Gastrocnemius medialis (tissue), 4 donors: ENCODE data around the gene PRKD1. TPM values are rescaled to one million over a fixed set of nuclear protein-coding genes. Genes with fewer than 3 reads are reported as not detected.

Source experiments
- ATAC-seq, 2 donors: fragments of 150-250 bp; one replicate each; pipeline ENCODE4 v1.9.1; 2016
- DNase-seq, 2 donors: peaks; one replicate each; pipeline ENCODE4 v3.0.0-alpha.2; 2019
- H3K27ac ChIP-seq, 4 donors: fragments of 200-600 bp; sonication (generic); 1 replicate in 1 of 4; 2 replicates in 3 of 4; pipeline ENCODE4 v1.5.1; 2016 to 2018; ENCODE audit warnings: mild to moderate bottlenecking in 2 of 4, moderate library complexity in 1 of 4
- H3K27me3 ChIP-seq, 3 donors: fragments of 200-600 bp; sonication (generic) in 2 of 3; 1 replicate in 1 of 3; 2 replicates in 2 of 3; pipeline versions ENCODE4 v1.5.1 to v1.6.0; 2016 to 2019; ENCODE audit warnings: mild to moderate bottlenecking in 1 of 3, moderate library complexity in 1 of 3
- H3K36me3 ChIP-seq, 2 donors: fragments of 200-600 bp; sonication (generic) in 1 of 2; one replicate each; pipeline ENCODE4 v1.5.1; 2017 to 2018
- H3K4me1 ChIP-seq, 2 donors: fragments of 200-600 bp; sonication (generic) in 1 of 2; one replicate each; pipeline ENCODE4 v1.5.1; 2016 to 2017; ENCODE audit warnings: mild to moderate bottlenecking in 2 of 2
- H3K4me3 ChIP-seq, 4 donors: fragments of 200-600 bp; sonication (generic) in 3 of 4; 1 replicate in 1 of 4; 2 replicates in 3 of 4; pipeline ENCODE4 v1.5.1; 2016 to 2019; ENCODE audit warnings: mild to moderate bottlenecking in 2 of 4
- H3K9me3 ChIP-seq, 3 donors: fragments of 200-600 bp; sonication (generic) in 2 of 3; 1 replicate in 1 of 3; 2 replicates in 2 of 3; pipeline ENCODE4 v1.5.1; 2016 to 2019
- POLR2A ChIP-seq, 2 donors: fragments of 450-650 bp; IDR thresholded peaks; one replicate each; pipeline ENCODE4 v1.6.1; 2017; ENCODE audit warnings: antibody characterized with exemption in 2 of 2, mild to moderate bottlenecking in 2 of 2, moderate library complexity in 2 of 2
- in situ Hi-C, 4 donors: fragments of 200-750 bp; cut with MboI; loops; one replicate each; pipeline versions ENCODE4 v1.15.0 to v1.8.0; 2017; ENCODE audit warnings: low sequenced_read_pairs in 4 of 4
- intact Hi-C: fragments of 100-400 bp; cut with DNase I; formaldehyde crosslinking; loops from one replicate; pipeline ENCODE4 v1.15.1; 2023; ENCODE audit warnings: low total_unique reads
- total RNA-seq, 4 donors: library from RNA; depleted of rRNA; stranded (reverse); fragments of >200 nt; gene quantifications; one replicate each; pipeline versions ENCODE4 v1.1.0 to v1.2.3, GENCODE V29; 2016
- TF ChIP-seq, protein P1 (sequence below), 5 experiments: fragments of 450-650 bp in 3 of 5; fragments of 200-600 bp in 2 of 5; sonication (generic) in 2 of 5; IDR thresholded peaks in 4 of 5; conservative IDR thresholded peaks in 1 of 5; 1 replicate in 4 of 5; 2 replicates in 1 of 5; pipeline ENCODE4 v1.5.1; 2016 to 2019; ENCODE audit warnings: antibody characterized with exemption in 5 of 5, mild to moderate bottlenecking in 3 of 5, moderate library complexity in 3 of 5

PRKD1 gene
- total RNA-seq, 4 donors from 2014 or later: 1.5 to 4.1 (median 1.7) TPM

DNA sequence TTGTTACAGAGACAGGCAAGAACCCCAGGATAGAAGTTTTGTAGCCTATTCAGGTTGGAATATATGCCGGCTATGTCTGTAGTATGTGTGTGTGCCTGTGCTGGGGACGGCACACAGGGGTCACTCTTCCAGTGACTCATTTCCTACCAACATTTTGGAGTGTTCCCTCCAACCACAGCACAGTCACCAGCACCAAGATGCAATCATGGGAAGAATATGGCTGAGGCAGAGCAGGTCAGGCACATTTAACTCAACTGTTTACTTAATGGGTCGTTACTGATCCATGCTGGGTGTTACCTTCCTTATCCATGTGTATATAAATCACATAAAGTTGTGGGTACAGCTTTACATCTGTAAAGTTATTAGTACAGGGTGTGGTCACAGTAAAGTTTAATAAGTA is 178.3 kb downstream of the PRKD1 start:
- intact Hi-C loops (no loop called here), in situ Hi-C loops (no loop called here)
- no peak overlapping the region for H3K4me3 ChIP-seq
- H3K27me3 ChIP-seq: no peaks in the 10 kb centered on the region
- no peak overlapping the region for H3K27ac ChIP-seq
- H3K4me1 ChIP-seq: peaks cover 6 to 12% of the 10 kb centered on the region in 2 donors
- DNase-seq (no peak), ATAC-seq (no peak)
- H3K9me3 ChIP-seq: no peaks in the 10 kb centered on the region
- TF ChIP-seq POLR2A (IDR thresholded peaks at IDR 0.05): no peak
- TF ChIP-seq, protein P1, sequence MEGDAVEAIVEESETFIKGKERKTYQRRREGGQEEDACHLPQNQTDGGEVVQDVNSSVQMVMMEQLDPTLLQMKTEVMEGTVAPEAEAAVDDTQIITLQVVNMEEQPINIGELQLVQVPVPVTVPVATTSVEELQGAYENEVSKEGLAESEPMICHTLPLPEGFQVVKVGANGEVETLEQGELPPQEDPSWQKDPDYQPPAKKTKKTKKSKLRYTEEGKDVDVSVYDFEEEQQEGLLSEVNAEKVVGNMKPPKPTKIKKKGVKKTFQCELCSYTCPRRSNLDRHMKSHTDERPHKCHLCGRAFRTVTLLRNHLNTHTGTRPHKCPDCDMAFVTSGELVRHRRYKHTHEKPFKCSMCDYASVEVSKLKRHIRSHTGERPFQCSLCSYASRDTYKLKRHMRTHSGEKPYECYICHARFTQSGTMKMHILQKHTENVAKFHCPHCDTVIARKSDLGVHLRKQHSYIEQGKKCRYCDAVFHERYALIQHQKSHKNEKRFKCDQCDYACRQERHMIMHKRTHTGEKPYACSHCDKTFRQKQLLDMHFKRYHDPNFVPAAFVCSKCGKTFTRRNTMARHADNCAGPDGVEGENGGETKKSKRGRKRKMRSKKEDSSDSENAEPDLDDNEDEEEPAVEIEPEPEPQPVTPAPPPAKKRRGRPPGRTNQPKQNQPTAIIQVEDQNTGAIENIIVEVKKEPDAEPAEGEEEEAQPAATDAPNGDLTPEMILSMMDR (IDR thresholded peaks at IDR 0.05 in 4 of 5, conservative IDR thresholded peaks at IDR 0.05 in 1 of 5): no peak
- H3K36me3 ChIP-seq: no peaks in the 10 kb centered on the region

DNA sequence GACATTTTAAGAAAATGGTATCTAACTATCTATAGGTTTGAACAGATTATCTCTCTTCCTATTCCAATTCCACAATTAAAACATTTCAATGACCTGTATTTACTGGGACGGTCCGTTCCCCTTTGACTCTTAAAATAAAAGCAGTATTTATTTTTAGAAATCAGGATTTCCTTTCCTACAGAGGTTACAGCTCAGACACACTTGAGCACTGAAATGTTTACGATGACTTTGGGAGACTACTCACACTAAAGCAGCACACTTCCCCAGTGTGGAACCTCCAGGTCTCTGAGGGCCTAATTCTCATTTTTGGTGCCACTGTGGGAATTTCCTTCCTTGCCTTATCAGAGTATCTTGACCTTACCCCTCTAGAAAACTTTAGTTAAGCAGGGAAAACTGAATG is 181.8 kb downstream of the PRKD1 start:
- Histone ChIP-seq H3K36me3 (no peaks in the 10 kb centered on the region), H3K9me3 (no peaks in the 10 kb centered on the region), H3K27ac (peak overlapping the region in 3 of 4 donors; percentile 7 to 50 (median 46)), H3K27me3 (no peaks in the 10 kb centered on the region), H3K4me1 (peaks cover 33 to 39% of the 10 kb centered on the region in 2 donors), H3K4me3 (no peak overlapping the region)
- in situ Hi-C loops (no loop called here), intact Hi-C loops (no loop called here)
- TF ChIP-seq, protein P1 (IDR thresholded peaks at IDR 0.05 in 4 of 5, conservative IDR thresholded peaks at IDR 0.05 in 1 of 5): no peak
- no peak for TF ChIP-seq POLR2A (IDR thresholded peaks at IDR 0.05)
- peak in 1 of 2 donors; percentile 36 for ATAC-seq
- DNase-seq: no peak

DNA sequence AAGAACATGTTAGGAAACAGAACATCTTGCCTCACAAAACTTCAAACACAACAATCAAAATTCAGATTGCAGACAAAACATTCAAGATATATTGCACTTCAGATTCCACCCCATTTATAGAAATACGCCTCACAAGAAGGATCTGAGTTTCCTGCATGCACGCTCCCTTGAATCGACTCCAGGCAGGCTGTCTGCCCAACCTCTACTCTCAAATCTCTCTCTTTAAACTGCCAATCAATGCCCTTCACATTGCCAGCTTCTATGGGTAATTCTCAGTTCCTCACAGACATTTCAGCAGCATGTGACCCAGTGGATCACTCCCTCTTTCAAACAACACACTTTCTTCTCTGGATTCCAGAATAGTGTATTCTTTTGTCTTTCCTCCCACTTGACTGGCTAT is 184.1 kb downstream of the PRKD1 start:
- ATAC-seq (no peak), DNase-seq (no peak)
- no peaks in the 10 kb centered on the region for H3K27me3 ChIP-seq
- intact Hi-C loops: loop anchor here (5.0 kb wide), 1 partner anchor 184 kb away; the partner anchor contains the start of gene PRKD1
- TF ChIP-seq POLR2A (IDR thresholded peaks at IDR 0.05): no peak
- TF ChIP-seq, protein P1 (IDR thresholded peaks at IDR 0.05 in 4 of 5, conservative IDR thresholded peaks at IDR 0.05 in 1 of 5): no peak
- no peak overlapping the region for H3K4me3 ChIP-seq
- no peaks in the 10 kb centered on the region for H3K9me3 ChIP-seq
- peaks cover 39 to 42% of the 10 kb centered on the region in 2 donors for H3K4me1 ChIP-seq
- in situ Hi-C loops: no loop called here
- no peaks in the 10 kb centered on the region for H3K36me3 ChIP-seq
- no peak overlapping the region for H3K27ac ChIP-seq

DNA sequence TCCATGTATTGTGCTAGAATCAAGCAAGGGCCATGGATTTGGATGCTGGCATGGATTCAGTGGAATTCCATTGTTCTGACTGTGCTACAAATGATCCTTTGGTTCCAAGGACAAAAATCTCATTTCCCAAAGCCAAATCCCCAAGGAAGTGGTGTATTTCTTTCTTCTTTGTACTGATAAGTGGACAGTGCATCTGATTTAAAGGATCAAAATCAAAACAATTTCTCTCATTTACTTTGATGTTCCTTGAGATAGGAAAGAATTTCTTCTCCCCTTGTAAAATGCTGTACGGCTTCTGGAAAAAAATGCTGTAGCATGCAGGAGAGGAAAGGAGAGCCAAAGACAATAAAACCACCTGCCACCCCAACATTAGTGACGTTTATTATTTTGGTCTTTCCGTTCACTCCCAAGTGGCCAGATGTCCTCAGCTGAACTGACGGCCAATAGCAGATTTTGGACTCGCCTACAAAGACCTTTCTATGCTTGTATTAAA is 185.7 kb downstream of the PRKD1 start:
- Histone ChIP-seq H3K9me3 (no peaks in the 10 kb centered on the region), H3K36me3 (no peaks in the 10 kb centered on the region), H3K4me3 (no peak overlapping the region), H3K27ac (peak overlapping the region in 3 of 4 donors; percentile 21 to 60 (median 23)), H3K27me3 (no peaks in the 10 kb centered on the region), H3K4me1 (peaks cover 39 to 42% of the 10 kb centered on the region in 2 donors)
- in situ Hi-C loops: no loop called here
- peak in 1 of 2 donors; percentile 21 for DNase-seq
- peak; percentile 65 to 78 for ATAC-seq
- TF ChIP-seq, protein P1 (IDR thresholded peaks at IDR 0.05 in 4 of 5, conservative IDR thresholded peaks at IDR 0.05 in 1 of 5): no peak
- TF ChIP-seq POLR2A (IDR thresholded peaks at IDR 0.05): no peak
- intact Hi-C loops: loop anchor here (5.0 kb wide), 1 partner anchor 185 kb away; the partner anchor contains the start of gene PRKD1
